Cardiac muscle cell (in vitro differentiated cells and primary cell): Measurements from ENCODE around the gene SH3RF1. TPM values are rescaled to one million over a fixed set of nuclear protein-coding genes. Genes with fewer than 3 reads are reported as not detected.

Experiments used
- DNase-seq, 2 donors: peaks; one replicate each; pipeline versions ENCODE4 v3.0.0 to v3.0.0-alpha.2; 2010 to 2017; ENCODE audit warnings: low read depth in 1 of 2, low spot score in 1 of 2
- H3K27ac ChIP-seq: fragments of 200-600 bp; sonication (generic); 2 replicates; pipeline ENCODE4 v1.5.1; 2016
- H3K27me3 ChIP-seq: fragments of 200-600 bp; sonication (generic); 2 replicates; pipeline ENCODE4 v1.6.0; 2016; ENCODE audit warnings: control low read depth
- H3K36me3 ChIP-seq: fragments of 200-600 bp; sonication (generic); 2 replicates; pipeline ENCODE4 v1.5.1; 2016; ENCODE audit warnings: control low read depth
- H3K4me1 ChIP-seq: fragments of 200-600 bp; sonication (generic); 2 replicates; pipeline ENCODE4 v1.8.1; 2017; ENCODE audit warnings: low read depth, mild to moderate bottlenecking, mixed run types
- H3K4me3 ChIP-seq: fragments of 200-600 bp; sonication (generic); 2 replicates; pipeline ENCODE4 v1.5.1; 2016; ENCODE audit warnings: mild to moderate bottlenecking
- H3K9me3 ChIP-seq: fragments of 200-600 bp; sonication (generic); 2 replicates; pipeline ENCODE4 v1.5.1; 2017; ENCODE audit warnings: low read depth, mild to moderate bottlenecking, control low read depth
- CTCF ChIP-seq: IDR thresholded peaks from 2 replicates; pipeline ENCODE4 v1.5.1; 2012; ENCODE audit warnings: low read depth, mild to moderate bottlenecking, low read length
- polyA plus RNA-seq: library from polyadenylated mRNA; unstranded; fragments of >200 nt; fragmentation: Nextera tagmentation; extraction: Ambion mirVana; gene quantifications from 2 replicates; pipeline ENCODE4 v1.2.1, GENCODE V29; 2016
- total RNA-seq: library from RNA; depleted of rRNA; stranded (reverse); fragments of >200 nt; gene quantifications from 2 replicates; pipeline ENCODE4 v1.2.3, GENCODE V29; 2016

SH3RF1 gene
- total and polyA plus RNA-seq, 2 experiments from 2014 or later: 3.4 to 4.3 TPM

- peaks cover 17% of the 10 kb centered on the region for H3K4me1 ChIP-seq
- H3K36me3 ChIP-seq: no peaks in the 10 kb centered on the region
- no peaks in the 10 kb centered on the region for H3K9me3 ChIP-seq
- H3K27ac ChIP-seq: no peak overlapping the region
- DNase-seq: no peak
- no peak overlapping the region for H3K4me3 ChIP-seq
- no peaks in the 10 kb centered on the region for H3K27me3 ChIP-seq
- no peak for TF ChIP-seq CTCF
Observed at GRCh38 chr4:169258141-169258540, 12.6 kb downstream of the SH3RF1 start.

GRCh38 chr4:169256856-169257761 is 13.6 kb downstream of the SH3RF1 start:
- Histone ChIP-seq H3K36me3 (no peaks in the 10 kb centered on the region), H3K4me3 (no peak overlapping the region), H3K27ac (no peak overlapping the region), H3K9me3 (no peaks in the 10 kb centered on the region), H3K27me3 (no peaks in the 10 kb centered on the region), H3K4me1 (peaks cover 17% of the 10 kb centered on the region)
- no peak for TF ChIP-seq CTCF
- DNase-seq: peak in 1 of 2 donors; percentile 34

GRCh38 chr4:169256101-169256612 is 14.6 kb downstream of the SH3RF1 start:
- Histone ChIP-seq H3K27me3 (no peaks in the 10 kb centered on the region), H3K9me3 (no peaks in the 10 kb centered on the region), H3K4me3 (no peak overlapping the region), H3K36me3 (no peaks in the 10 kb centered on the region), H3K27ac (no peak overlapping the region), H3K4me1 (peaks cover 21% of the 10 kb centered on the region)
- no peak for TF ChIP-seq CTCF
- DNase-seq: no peak

- DNase-seq: peak in 1 of 2 donors; percentile 89
- H3K27me3 ChIP-seq: no peaks in the 10 kb centered on the region
- H3K4me3 ChIP-seq: no peak overlapping the region
- peaks cover 24% of the 10 kb centered on the region for H3K4me1 ChIP-seq
- H3K9me3 ChIP-seq: no peaks in the 10 kb centered on the region
- TF ChIP-seq CTCF: no peak
- no peak overlapping the region for H3K27ac ChIP-seq
- no peaks in the 10 kb centered on the region for H3K36me3 ChIP-seq
Observed at GRCh38 chr4:169254546-169254983, 16.2 kb downstream of the SH3RF1 start.

- Histone ChIP-seq H3K27me3 (no peaks in the 10 kb centered on the region), H3K27ac (no peak overlapping the region), H3K9me3 (no peaks in the 10 kb centered on the region), H3K4me1 (peaks cover 24% of the 10 kb centered on the region), H3K36me3 (no peaks in the 10 kb centered on the region), H3K4me3 (no peak overlapping the region)
- peak in 1 of 2 donors; percentile 57 for DNase-seq
- TF ChIP-seq CTCF: no peak
Observed at GRCh38 chr4:169253904-169254303, 16.9 kb downstream of the SH3RF1 start.
